Natural killer cell treated with Interleukin-12 subunit alpha and Interleukin-12 subunit beta and Interleukin-15 and Interleukin-18, amount 100 ng/mL, for 72 hours (primary cell): ENCODE results near the gene GID8. TPM values are rescaled to one million over a fixed set of nuclear protein-coding genes. Genes with fewer than 3 reads are reported as not detected.

Experiments
- ATAC-seq, 2 donors: fragments of 150-1000 bp; cut with Tn5 transposase in 1 of 2; sonication (Bioruptor Pico), chemical (Tn5 transposase) in 1 of 2; 2 replicates each; pipeline ENCODE4 v1.10.0; 2021
- DNase-seq: peaks from one replicate; pipeline ENCODE4 v3.0.0; 2022; ENCODE audit warnings: low spot score
- H3K27ac Mint-ChIP-seq, 2 donors: 1 replicate in 1 of 2; 2 replicates in 1 of 2; pipeline ENCODE4 v1.8.0; 2022; ENCODE audit warnings: mixed read lengths in 2 of 2, mild to moderate bottlenecking in 1 of 2, moderate library complexity in 1 of 2
- H3K27me3 Mint-ChIP-seq, 2 donors: 1 replicate in 1 of 2; 2 replicates in 1 of 2; pipeline ENCODE4 v1.8.0; 2022; ENCODE audit warnings: mixed read lengths in 2 of 2
- H3K36me3 Mint-ChIP-seq: one replicate; pipeline ENCODE4 v1.8.0; 2022; ENCODE audit warnings: mixed read lengths
- H3K4me1 Mint-ChIP-seq, 2 donors: 1 replicate in 1 of 2; 2 replicates in 1 of 2; pipeline ENCODE4 v1.8.0; 2022; ENCODE audit warnings: low read depth in 2 of 2, mixed read lengths in 2 of 2, mild to moderate bottlenecking in 1 of 2
- H3K4me3 Mint-ChIP-seq: one replicate; pipeline ENCODE4 v1.8.0; 2022; ENCODE audit warnings: mixed read lengths
- H3K9me3 Mint-ChIP-seq: 2 replicates; pipeline ENCODE4 v1.8.0; 2022; ENCODE audit warnings: mixed read lengths
- total RNA-seq, 2 donors: library from RNA; stranded (reverse); gene quantifications; one replicate each; pipeline ENCODE4 v1.2.3, GENCODE V29; 2022

GID8 gene
- 10 to 100 TPM; 34.9 to 35.5 TPM for total RNA-seq

- Mint-ChIP-seq H3K4me3 (peak within 1 kb of the TSS; percentile 100), H3K36me3 (peaks cover 5% of the 10 kb centered on the region), H3K9me3 (no peaks in the 10 kb centered on the region), H3K4me1 (peaks cover 20 to 26% of the 10 kb centered on the region in 2 donors), H3K27ac (peak within 1 kb of the TSS; percentile 95), H3K27me3 (no peaks in the 10 kb centered on the region)
- DNase-seq (peak; percentile 68), ATAC-seq (peak; percentile 73)
These were observed at the start of gene GID8 for GRCh38 chr20:62938105-62938888. GID8 (plus strand) TSS chr20:62938147; CDS start chr20:62941503, 3,356 bp downstream.

GRCh38 chr20:62888406-62888805, 49.5 kb upstream of the GID8 start:
- H3K9me3 Mint-ChIP-seq, result no peaks in the 10 kb centered on the region
- H3K27ac Mint-ChIP-seq, result no peak overlapping the region
- H3K4me3 Mint-ChIP-seq, result no peak overlapping the region
- peaks cover 9% of the 10 kb centered on the region for H3K36me3 Mint-ChIP-seq
- no peak for DNase-seq
- H3K4me1 Mint-ChIP-seq, result peaks cover 0 to 18% of the 10 kb centered on the region in 2 donors
- no peak for ATAC-seq
- no peaks in the 10 kb centered on the region for H3K27me3 Mint-ChIP-seq

- H3K4me3 Mint-ChIP-seq, result no peak overlapping the region
- H3K27me3 Mint-ChIP-seq, result no peaks in the 10 kb centered on the region
- H3K4me1 Mint-ChIP-seq, result peaks cover 0 to 18% of the 10 kb centered on the region in 2 donors
- peaks cover 10% of the 10 kb centered on the region for H3K36me3 Mint-ChIP-seq
- DNase-seq, result no peak
- no peaks in the 10 kb centered on the region for H3K9me3 Mint-ChIP-seq
- H3K27ac Mint-ChIP-seq, result no peak overlapping the region
- no peak for ATAC-seq
These were observed 49.0 kb upstream of the GID8 start for GRCh38 chr20:62888910-62889309.

- no peaks in the 10 kb centered on the region for H3K27me3 Mint-ChIP-seq
- DNase-seq (no peak), ATAC-seq (no peak)
- H3K36me3 Mint-ChIP-seq, result peaks cover 14% of the 10 kb centered on the region
- no peaks in the 10 kb centered on the region for H3K9me3 Mint-ChIP-seq
- H3K27ac Mint-ChIP-seq, result no peak overlapping the region
- H3K4me1 Mint-ChIP-seq, result peaks cover 0 to 17% of the 10 kb centered on the region in 2 donors
- no peak overlapping the region for H3K4me3 Mint-ChIP-seq
These were observed 48.5 kb upstream of the GID8 start for GRCh38 chr20:62889411-62889810.

DNA sequence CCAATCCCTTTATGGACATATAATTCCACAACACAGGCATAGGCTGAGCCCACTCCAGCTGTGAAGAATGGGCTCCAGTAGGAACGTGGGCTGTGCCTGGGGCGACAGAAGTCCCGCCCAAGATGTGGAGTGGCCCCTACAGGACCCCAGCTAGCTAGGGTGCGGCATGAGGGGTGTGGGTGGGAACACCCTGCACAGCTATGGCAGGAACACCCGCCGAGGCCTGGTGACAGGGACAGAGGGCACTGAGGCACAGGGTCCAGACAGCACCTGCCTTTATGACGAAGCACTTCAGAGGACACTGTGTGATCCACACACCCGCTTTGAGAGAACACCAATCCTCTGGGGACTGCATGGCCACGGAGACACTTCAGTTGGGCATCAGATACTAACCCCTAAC, 48.1 kb upstream of the GID8 start:
- DNase-seq (no peak), ATAC-seq (no peak)
- Mint-ChIP-seq H3K4me1 (peaks cover 0 to 15% of the 10 kb centered on the region in 2 donors), H3K36me3 (peaks cover 14% of the 10 kb centered on the region), H3K27me3 (no peaks in the 10 kb centered on the region), H3K27ac (no peak overlapping the region), H3K9me3 (no peaks in the 10 kb centered on the region), H3K4me3 (no peak overlapping the region)

- DNase-seq, result no peak
- ATAC-seq, result no peak
- no peaks in the 10 kb centered on the region for H3K27me3 Mint-ChIP-seq
- peaks cover 19% of the 10 kb centered on the region for H3K36me3 Mint-ChIP-seq
- H3K4me1 Mint-ChIP-seq, result peaks cover 0 to 15% of the 10 kb centered on the region in 2 donors
- H3K27ac Mint-ChIP-seq, result no peak overlapping the region
- no peaks in the 10 kb centered on the region for H3K9me3 Mint-ChIP-seq
- H3K4me3 Mint-ChIP-seq, result no peak overlapping the region
These were observed 47.5 kb upstream of the GID8 start for GRCh38 chr20:62890444-62890843.

GRCh38 chr20:62891111-62891510, 46.8 kb upstream of the GID8 start:
- H3K27me3 Mint-ChIP-seq, result no peaks in the 10 kb centered on the region
- no peak overlapping the region for H3K4me3 Mint-ChIP-seq
- H3K27ac Mint-ChIP-seq, result peak overlapping the region in 1 of 2 donors; percentile 45
- peaks cover 0 to 18% of the 10 kb centered on the region in 2 donors for H3K4me1 Mint-ChIP-seq
- ATAC-seq, result no peak
- peaks cover 24% of the 10 kb centered on the region for H3K36me3 Mint-ChIP-seq
- no peaks in the 10 kb centered on the region for H3K9me3 Mint-ChIP-seq
- no peak for DNase-seq

DNA sequence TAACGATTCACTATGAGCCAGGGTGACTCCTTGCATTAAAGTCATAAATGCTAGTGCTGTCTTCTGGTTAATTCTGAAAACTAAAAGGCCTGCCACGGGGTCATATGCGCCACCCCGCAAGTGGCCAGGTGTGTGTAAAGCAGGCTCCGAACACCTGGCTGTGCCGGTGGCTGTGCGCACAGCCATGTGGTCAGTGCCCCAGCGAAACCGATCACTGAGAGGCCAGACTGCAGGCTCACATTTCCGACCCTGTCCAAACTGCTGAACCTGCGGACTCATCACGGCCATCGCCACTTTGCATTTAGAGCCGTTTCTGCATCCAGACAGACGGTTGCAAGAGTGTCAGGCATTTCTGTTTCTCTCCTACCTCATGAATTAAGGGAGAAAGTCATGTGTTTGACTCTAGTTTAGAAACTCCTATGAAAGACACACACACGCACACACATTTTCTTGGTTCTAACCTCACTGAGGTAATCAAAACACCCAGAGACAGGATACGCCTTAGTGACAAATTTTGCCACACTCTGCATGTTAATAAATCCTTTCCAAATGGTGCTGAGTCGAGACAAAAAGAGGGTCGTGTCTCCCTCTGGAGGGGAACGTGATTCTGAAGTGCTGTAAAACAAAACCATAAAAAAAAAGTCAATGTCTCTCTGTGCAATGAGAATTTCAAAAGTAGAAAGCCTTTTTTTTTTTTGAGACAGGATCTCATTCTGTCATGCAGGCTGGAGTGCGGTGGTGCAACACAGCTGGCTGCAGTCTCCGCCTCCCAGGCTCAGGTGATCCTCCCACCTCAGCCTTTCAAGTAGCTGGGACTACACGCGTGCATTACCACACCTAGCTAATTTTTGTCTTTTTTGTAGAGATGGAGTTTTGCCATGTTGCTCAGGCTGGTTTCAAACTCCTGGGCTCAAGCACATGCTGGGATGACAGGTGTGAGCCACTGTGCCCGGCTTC, 45.3 kb upstream of the GID8 start:
- ATAC-seq, result no peak
- Mint-ChIP-seq H3K4me3 (no peak overlapping the region), H3K9me3 (no peaks in the 10 kb centered on the region), H3K27me3 (no peaks in the 10 kb centered on the region), H3K27ac (no peak overlapping the region), H3K4me1 (peaks cover 0 to 16% of the 10 kb centered on the region in 2 donors), H3K36me3 (peaks cover 24% of the 10 kb centered on the region)
- DNase-seq, result no peak

DNA sequence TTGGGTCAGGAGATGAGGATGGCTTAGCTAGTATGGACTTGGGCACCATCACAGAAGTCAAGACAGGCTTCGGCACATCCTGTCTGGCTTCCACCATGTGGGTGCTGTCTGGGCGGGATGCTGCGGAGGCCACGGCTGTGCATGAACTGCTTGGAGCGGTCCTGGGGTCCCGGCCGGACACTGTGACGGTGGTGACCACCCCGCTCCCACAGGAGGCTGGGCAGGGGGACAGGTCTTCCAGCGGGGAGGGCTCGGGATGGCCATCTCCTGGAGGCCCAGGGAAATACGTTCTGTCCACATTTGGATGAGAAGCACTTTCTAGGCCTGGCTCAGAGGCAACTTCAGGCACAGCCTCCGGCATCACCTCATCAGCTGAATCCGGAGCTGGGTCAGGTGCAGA, 44.2 kb upstream of the GID8 start:
- no peaks in the 10 kb centered on the region for H3K9me3 Mint-ChIP-seq
- H3K4me3 Mint-ChIP-seq, result no peak overlapping the region
- no peak for ATAC-seq
- no peak overlapping the region for H3K27ac Mint-ChIP-seq
- no peaks in the 10 kb centered on the region for H3K27me3 Mint-ChIP-seq
- DNase-seq, result no peak
- H3K36me3 Mint-ChIP-seq, result peaks cover 24% of the 10 kb centered on the region
- H3K4me1 Mint-ChIP-seq, result peaks cover 7 to 20% of the 10 kb centered on the region in 2 donors

DNA sequence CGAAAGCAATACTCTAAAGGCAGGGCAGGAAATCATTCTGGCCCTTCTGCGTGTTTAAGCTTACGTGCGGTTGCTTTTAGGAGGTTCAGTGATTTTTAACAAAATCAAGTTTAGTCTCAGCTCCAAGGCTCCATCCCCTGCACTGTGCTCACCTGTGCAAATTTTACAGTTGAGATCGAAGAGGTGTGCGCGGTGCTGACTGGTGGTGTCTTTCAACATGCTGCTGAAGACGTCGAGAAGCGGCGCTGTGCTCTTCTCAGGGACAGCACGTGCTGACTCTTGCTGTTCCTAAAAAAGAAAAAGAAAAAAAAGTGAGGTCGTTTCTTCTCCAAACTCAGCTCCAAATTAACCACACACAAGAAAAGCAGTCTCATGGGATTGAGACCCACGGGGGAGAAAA, 43.7 kb upstream of the GID8 start:
- Mint-ChIP-seq H3K27me3 (no peaks in the 10 kb centered on the region), H3K27ac (no peak overlapping the region)

GRCh38 chr20:62895539-62895938, 42.4 kb upstream of the GID8 start:
- no peaks in the 10 kb centered on the region for H3K9me3 Mint-ChIP-seq
- H3K27ac Mint-ChIP-seq, result no peak overlapping the region
- peaks cover 20 to 33% of the 10 kb centered on the region in 2 donors for H3K4me1 Mint-ChIP-seq
- ATAC-seq (no peak), DNase-seq (no peak)
- H3K4me3 Mint-ChIP-seq, result no peak overlapping the region
- H3K27me3 Mint-ChIP-seq, result no peaks in the 10 kb centered on the region
- H3K36me3 Mint-ChIP-seq, result peaks cover 24% of the 10 kb centered on the region

More for the DNA sequence above, 43.7 kb upstream of the GID8 start:
- H3K9me3 Mint-ChIP-seq, result no peaks in the 10 kb centered on the region
- H3K4me3 Mint-ChIP-seq, result no peak overlapping the region
- peaks cover 24% of the 10 kb centered on the region for H3K36me3 Mint-ChIP-seq
- peaks cover 13 to 25% of the 10 kb centered on the region in 2 donors for H3K4me1 Mint-ChIP-seq
- ATAC-seq (no peak), DNase-seq (no peak)

GRCh38 chr20:62896526-62896925, 41.4 kb upstream of the GID8 start:
- Mint-ChIP-seq H3K9me3 (no peaks in the 10 kb centered on the region), H3K4me1 (peaks cover 20 to 32% of the 10 kb centered on the region in 2 donors), H3K27me3 (no peaks in the 10 kb centered on the region), H3K36me3 (peaks cover 21% of the 10 kb centered on the region), H3K4me3 (no peak overlapping the region), H3K27ac (no peak overlapping the region)
- no peak for ATAC-seq
- DNase-seq, result no peak

DNA sequence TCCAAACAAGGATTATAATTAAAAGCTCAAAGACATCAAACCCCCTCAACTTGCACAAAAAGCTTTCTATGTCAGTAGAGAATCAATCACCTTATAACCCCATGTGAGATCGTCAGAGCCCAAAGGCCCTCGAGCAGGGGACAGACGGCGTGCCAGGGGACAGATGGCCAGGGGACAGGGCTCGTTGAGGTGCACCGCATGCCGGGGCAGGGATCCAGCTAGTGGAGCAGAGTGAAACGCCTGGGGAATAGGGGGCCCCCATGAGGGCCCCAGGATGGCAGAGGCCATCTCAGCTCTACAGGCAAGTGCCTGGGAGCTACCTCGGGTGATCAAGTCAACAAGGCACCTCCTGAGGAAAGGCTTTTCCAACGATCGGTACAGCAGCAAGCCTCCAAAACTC, 40.3 kb upstream of the GID8 start:
- no peak for ATAC-seq
- H3K4me1 Mint-ChIP-seq, result peaks cover 20 to 29% of the 10 kb centered on the region in 2 donors
- no peak overlapping the region for H3K4me3 Mint-ChIP-seq
- H3K36me3 Mint-ChIP-seq, result peaks cover 14% of the 10 kb centered on the region
- H3K9me3 Mint-ChIP-seq, result no peaks in the 10 kb centered on the region
- no peaks in the 10 kb centered on the region for H3K27me3 Mint-ChIP-seq
- no peak for DNase-seq
- H3K27ac Mint-ChIP-seq, result no peak overlapping the region
